GM19324 (cell line): ENCODE results near the gene ZNF195.
"Not testable (repeated sequence)": the region's sequence is repeated elsewhere in the genome, so short reads cannot be mapped to it uniquely, and the experiment has no call there.

Experiments used
- ATAC-seq: cut with Tn5 transposase; IDR thresholded peaks from one replicate; pipeline ENCODE4 v1.9.1; 2021; ENCODE audit warnings: mild to moderate bottlenecking, moderate library complexity; ENCODE audit not compliant: unreplicated experiment, low FRiP score

ZNF195 gene

DNA sequence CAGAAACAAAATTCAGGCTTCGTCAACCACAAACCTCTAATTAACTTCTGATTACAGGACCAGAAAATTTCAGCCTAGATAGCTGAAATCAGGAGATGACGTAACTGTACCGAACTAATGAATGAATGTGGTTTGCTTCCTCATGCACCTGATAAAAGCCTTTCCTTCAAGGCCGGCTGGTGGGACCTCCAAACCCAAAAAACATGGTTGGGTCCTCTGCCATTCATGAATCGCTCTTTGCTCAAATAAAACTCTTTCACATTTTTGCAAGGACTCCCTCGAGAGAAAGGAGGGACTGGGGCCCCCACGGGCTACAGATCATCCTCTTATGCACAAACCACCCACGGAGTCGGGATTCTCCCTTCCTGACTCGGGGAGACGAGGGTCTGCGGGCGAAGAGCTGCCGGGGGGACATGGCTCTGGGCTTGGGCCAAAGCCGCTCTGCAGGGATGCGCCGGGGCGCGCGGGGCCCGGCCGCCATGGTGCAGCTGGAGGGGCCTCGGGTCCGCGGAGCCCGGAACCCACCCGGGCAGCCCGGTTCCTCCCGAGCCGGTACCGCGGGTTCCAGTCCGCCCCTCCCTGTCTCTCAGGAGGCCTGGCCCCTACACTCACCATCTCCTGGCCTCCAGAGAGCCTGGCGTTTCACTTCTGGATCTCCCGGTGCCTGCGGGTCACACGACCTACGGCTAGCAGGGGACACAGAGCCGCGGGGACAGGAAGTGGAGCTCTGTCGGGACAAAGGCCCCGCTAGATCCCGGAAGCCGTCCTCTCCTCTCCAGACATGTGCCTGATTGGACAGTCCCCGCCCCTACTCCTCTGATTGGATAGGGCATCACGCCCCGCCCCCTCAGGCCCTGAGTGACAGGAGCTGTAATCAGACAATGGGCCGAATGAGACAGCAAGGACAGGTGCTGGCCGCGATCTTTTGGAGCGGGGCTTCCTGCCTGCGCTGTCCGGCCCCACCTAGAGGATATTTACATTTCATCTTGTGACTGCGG, at the start of gene ZNF195:
TSS of gene ZNF195 (minus strand) at position 721 of the 998 bp plus-strand sequence. CDS start at position 615, 106 bp downstream.
- peak; percentile 99 for ATAC-seq

GRCh38 chr11:3428076-3428475, 49.1 kb upstream of the ZNF195 start:
- not testable (repeated sequence) for ATAC-seq

- ATAC-seq, result not testable (repeated sequence)
These were observed 47.6 kb upstream of the ZNF195 start for GRCh38 chr11:3426541-3426940.

GRCh38 chr11:3423928-3424327, 45.0 kb upstream of the ZNF195 start:
- ATAC-seq, result not testable (repeated sequence)

- ATAC-seq, result not testable (repeated sequence)
These were observed 44.3 kb upstream of the ZNF195 start for GRCh38 chr11:3423138-3423731.

GRCh38 chr11:3422380-3423137, 43.6 kb upstream of the ZNF195 start:
- ATAC-seq, result peak; percentile 70

- not testable (repeated sequence) for ATAC-seq
These were observed 42.8 kb upstream of the ZNF195 start for GRCh38 chr11:3421608-3422379.

DNA sequence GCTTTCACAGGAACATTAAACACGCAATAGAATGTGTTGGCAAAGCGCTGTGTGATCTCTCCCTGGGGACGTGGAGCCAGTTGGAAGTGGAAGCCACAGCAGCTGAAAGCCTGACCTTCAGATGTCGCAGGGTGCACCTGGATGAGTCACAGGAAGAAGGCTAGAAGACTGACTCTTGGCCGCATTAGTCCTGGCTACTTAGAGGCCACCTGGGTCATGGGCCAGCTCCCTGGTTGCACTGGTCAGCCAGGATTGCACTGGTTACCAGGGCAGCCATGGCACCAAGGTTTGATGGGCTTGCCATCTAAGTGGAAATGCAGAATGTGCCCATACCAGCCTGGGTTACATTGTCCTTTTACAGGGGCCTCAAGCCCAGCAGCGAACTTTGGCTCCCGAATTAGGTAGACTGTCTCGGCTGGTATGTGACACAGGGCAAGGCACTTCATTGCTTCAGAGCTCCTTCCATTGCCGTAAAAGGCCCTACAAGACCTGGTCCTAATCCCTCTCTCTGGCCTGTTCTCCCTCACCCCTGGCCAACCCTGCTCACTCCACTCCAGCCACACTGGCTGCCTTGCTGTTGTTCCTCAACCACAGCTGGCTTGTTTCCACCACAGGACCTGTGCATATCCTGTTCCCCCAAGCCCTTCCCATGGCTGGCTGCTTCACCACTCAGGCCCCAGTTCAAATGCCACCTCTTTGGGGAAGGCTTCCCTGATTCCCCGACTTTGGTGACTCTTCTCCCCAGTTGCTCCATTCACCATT, 41.5 kb upstream of the ZNF195 start:
- ATAC-seq, result not testable (repeated sequence)

DNA sequence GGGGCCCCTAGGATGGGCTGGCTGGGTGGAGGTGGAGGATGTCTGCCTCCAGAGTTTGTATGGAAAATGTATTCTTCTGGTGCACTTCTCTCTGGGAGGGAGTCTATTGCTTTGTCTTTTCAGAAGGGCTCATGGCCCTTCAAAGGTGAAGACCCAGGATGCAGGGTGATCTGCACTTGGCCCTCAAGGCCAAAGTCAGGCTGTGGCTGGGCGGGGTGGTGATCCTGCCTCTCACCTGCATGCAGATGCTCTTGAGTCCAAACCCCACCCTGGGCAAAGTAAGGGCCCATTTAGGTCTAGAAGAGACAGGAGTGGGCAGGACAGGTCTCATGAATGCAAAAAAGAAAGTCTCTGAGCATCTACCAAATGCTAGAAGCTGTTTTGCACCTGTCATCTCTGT, 40.5 kb upstream of the ZNF195 start:
- ATAC-seq, result not testable (repeated sequence)

DNA sequence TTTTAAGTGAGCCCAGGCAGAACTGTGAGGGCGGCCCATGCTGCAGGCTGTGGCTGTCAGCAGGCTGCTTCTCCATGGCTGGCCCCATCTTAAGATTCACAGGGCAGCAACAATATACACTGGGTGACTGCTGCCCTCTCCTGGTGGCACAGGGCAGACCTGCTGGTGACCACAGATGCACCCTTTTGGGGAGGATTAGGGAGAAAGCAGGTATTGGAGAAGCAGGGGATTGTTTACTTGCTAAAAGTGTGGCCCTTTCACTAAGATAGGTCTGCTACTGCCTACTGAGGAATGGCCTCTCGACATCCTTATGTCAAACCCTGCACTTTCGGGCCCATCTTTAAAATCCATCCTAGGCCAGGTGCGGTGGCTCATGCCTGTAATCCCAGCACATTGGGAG, 38.1 kb upstream of the ZNF195 start:
- ATAC-seq, result not testable (repeated sequence)

DNA sequence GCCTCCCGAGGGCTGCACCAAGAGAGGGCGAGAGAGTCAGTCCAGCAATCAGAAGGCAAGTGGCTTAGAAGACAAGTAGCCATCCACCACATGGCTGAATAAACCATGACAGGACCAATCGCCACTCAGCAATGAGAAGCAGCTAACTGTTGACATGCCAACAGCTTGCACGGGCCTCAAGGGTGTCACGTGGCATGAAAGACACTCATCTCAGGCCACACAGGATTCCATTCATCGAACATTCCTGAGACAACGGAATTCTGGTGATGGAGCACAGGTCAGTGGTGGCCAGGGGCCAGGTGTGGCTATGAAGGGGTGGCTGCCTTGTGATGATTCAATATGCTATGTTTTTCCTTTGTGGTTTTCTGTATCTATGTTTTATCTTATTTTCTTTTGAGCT, 36.4 kb upstream of the ZNF195 start:
- ATAC-seq, result not testable (repeated sequence)

DNA sequence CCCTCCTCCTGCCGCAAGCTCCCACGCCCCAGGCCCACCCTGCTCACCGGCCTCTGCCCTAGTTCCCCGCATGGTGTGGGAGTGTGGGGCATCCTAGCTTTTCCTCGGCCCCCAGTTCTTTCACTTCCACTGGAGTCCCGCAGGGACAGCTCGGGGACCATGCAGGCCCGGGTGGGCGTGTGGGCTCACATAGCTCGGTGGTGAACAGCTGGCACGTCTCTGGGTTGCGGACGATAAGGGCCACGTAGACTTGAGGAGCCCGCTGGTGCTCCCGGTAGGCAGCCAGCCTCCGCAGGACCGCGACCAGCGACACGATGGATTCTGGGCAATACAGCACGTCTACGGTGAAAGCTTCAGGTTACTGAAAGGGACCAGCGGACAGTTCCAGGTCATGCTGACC, 34.7 kb upstream of the ZNF195 start:
- not testable (repeated sequence) for ATAC-seq

DNA sequence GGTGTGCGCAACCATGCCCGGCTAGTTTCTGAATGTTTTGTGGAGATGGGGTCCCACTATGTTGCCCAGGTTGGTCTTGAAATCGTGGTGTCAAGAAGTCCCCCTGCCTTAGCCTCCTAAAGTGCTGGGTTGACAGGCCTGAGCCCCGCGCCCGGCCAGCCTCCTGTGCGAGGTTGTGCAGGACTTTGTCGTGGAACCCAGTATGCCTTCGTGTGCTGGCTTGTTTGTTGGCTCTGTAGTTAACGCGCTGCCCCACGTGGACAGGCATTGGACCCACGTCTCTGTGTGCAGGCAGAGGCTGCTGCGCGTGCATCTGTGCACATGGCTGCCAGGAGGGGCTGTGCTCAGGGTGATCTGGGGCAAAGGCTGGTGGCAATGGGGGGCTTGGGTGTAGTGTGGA, 33.9 kb upstream of the ZNF195 start:
- ATAC-seq, result no peak

GRCh38 chr11:3408722-3409121, 29.8 kb upstream of the ZNF195 start:
- ATAC-seq, result not testable (repeated sequence)

- ATAC-seq, result not testable (repeated sequence)
These were observed 29.2 kb upstream of the ZNF195 start for GRCh38 chr11:3408058-3408605.

DNA sequence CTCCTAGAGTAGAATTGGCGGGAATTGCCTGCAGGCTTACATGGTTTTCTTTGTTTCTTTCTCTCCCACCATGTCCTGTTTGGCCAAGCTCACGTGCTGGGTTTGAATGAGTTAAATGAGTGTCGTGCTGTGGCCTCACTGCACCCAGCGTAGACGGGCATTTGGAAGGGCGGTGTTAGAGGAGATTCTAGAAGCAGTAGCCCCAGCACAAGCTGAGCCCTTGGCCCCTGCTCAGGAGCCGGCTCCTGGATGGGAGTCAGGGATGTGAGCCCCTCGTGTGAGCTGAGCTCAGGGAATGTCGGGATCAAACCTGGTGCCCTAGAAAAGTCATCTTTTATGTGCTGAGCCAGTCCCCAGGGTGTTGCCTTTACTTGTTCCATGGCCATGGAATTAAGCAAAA, 28.0 kb upstream of the ZNF195 start:
- not testable (repeated sequence) for ATAC-seq

DNA sequence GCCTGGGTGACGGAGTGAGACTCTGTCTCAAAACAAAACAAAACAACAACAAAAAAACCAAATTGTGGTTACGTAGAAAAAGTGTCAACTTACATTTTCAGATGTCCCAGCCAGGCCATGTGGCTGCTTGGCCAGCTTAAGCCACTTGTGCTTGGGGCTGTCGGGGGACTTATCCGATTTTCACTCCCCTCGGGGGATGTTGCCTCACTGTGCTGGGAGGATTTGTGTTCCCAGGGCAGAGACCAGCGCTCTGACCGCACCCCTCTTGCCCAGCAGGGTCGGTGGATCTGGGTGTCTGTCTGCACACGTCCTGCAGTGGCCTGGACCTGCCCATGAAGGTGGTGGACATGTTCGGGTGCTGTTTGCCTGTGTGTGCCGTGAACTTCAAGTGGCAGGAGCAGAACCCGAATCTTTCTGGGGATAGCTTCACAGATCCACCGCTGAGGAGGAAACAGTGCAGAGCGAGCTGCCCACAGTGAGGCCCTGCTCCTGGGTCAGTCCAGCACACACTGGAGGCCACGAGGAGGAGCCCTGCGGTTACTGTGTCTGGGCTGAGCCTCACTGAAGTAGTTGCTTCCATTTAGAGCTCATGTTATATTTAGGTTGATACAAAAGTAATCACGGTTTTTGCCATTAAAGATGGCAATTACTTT, 27.4 kb upstream of the ZNF195 start:
- ATAC-seq, result not testable (repeated sequence)
